Activated CD8-positive, alpha-beta T cell treated with anti-CD3 and anti-CD28 coated beads for 36 hours (primary cell): ENCODE data around the gene E2F4. TPM values are rescaled to one million over a fixed set of nuclear protein-coding genes. Genes with fewer than 3 reads are reported as not detected.

ENCODE experiments used
- ATAC-seq: fragments of 200-7000 bp; cut with Tn5 transposase; one replicate; pipeline ENCODE4 v1.10.0; 2021; ENCODE audit warnings: mild to moderate bottlenecking, moderate library complexity
- CTCF ChIA-PET: fragments of 350-600 bp; sonication (Branson Sonifier 250); formaldehyde crosslinking; loops from one replicate; lab custom pipeline; 2021; ENCODE audit warnings: antibody characterized with exemption; lab: Charles Lee
- POLR2A ChIA-PET: fragments of 350-600 bp; sonication (Branson Sonifier 250); formaldehyde crosslinking; loops from one replicate; lab custom pipeline; 2021; ENCODE audit warnings: antibody characterized with exemption; lab: Charles Lee
- DNase-seq: peaks from one replicate; pipeline ENCODE4 v3.0.0-alpha.2; 2020
- H3K27ac Mint-ChIP-seq: one replicate; pipeline ENCODE4 v1.8.0; 2021; ENCODE audit warnings: mild to moderate bottlenecking, mixed read lengths
- H3K27me3 Mint-ChIP-seq: one replicate; pipeline ENCODE4 v1.8.0; 2021; ENCODE audit warnings: mixed read lengths
- H3K36me3 Mint-ChIP-seq: one replicate; pipeline ENCODE4 v1.8.0; 2021; ENCODE audit warnings: low read depth, mixed read lengths
- H3K4me1 Mint-ChIP-seq: one replicate; pipeline ENCODE4 v1.8.0; 2021; ENCODE audit warnings: low read depth, mixed read lengths
- H3K4me3 Mint-ChIP-seq: one replicate; pipeline ENCODE4 v1.8.0; 2021; ENCODE audit warnings: mild to moderate bottlenecking, moderate library complexity, mixed read lengths
- H3K9me3 Mint-ChIP-seq: one replicate; pipeline ENCODE4 v1.8.0; 2021; ENCODE audit warnings: mixed read lengths
- intact Hi-C: fragments of 100-400 bp; cut with micrococcal nuclease; formaldehyde crosslinking; loops from one replicate; pipeline ENCODE4 v1.10.0; 2022
- total RNA-seq, 2 experiments: library from RNA; stranded (reverse); gene quantifications; one replicate each; pipeline ENCODE4 v1.2.3, GENCODE V29; 2021
- TF ChIP-seq, protein P1 (sequence below): fragments of 200-600 bp; IDR thresholded peaks from one replicate; pipeline ENCODE4 v1.8.0; 2022; ENCODE audit warnings: antibody characterized with exemption, mild to moderate bottlenecking

Gene E2F4
- total RNA-seq, 2 experiments from 2014 or later: 104 to 105 TPM

- no peak for ATAC-seq
- ChIA-PET POLR2A (interaction anchor here (0.6 to 1.5 kb wide), 6 partner anchors 9 to 246 kb away, joined by 3 to 5 read pairs (median 4); partner anchors contain the start of gene FHOD1), CTCF (interaction anchor here (1.0 to 1.8 kb wide), 2 partner anchors 14 to 69 kb away, joined by 3 to 5 read pairs; no protein-coding TSS in a partner anchor)
- TF ChIP-seq, protein P1, sequence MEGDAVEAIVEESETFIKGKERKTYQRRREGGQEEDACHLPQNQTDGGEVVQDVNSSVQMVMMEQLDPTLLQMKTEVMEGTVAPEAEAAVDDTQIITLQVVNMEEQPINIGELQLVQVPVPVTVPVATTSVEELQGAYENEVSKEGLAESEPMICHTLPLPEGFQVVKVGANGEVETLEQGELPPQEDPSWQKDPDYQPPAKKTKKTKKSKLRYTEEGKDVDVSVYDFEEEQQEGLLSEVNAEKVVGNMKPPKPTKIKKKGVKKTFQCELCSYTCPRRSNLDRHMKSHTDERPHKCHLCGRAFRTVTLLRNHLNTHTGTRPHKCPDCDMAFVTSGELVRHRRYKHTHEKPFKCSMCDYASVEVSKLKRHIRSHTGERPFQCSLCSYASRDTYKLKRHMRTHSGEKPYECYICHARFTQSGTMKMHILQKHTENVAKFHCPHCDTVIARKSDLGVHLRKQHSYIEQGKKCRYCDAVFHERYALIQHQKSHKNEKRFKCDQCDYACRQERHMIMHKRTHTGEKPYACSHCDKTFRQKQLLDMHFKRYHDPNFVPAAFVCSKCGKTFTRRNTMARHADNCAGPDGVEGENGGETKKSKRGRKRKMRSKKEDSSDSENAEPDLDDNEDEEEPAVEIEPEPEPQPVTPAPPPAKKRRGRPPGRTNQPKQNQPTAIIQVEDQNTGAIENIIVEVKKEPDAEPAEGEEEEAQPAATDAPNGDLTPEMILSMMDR: no peak
- DNase-seq: no peak
- H3K36me3 Mint-ChIP-seq: peaks cover 19% of the 10 kb centered on the region
- H3K4me1 Mint-ChIP-seq: peaks cover 35% of the 10 kb centered on the region
- H3K4me3 Mint-ChIP-seq: no peak overlapping the region
- no peaks in the 10 kb centered on the region for H3K27me3 Mint-ChIP-seq
- H3K27ac Mint-ChIP-seq: no peak overlapping the region
- H3K9me3 Mint-ChIP-seq: no peaks in the 10 kb centered on the region
- intact Hi-C loops: no loop called here
Observed at GRCh38 chr16:67223992-67224391, 32.0 kb downstream of the E2F4 start.

GRCh38 chr16:67226295-67226803, 34.4 kb downstream of the E2F4 start:
- peak; percentile 0 for ATAC-seq
- intact Hi-C loops: no loop called here

DNA sequence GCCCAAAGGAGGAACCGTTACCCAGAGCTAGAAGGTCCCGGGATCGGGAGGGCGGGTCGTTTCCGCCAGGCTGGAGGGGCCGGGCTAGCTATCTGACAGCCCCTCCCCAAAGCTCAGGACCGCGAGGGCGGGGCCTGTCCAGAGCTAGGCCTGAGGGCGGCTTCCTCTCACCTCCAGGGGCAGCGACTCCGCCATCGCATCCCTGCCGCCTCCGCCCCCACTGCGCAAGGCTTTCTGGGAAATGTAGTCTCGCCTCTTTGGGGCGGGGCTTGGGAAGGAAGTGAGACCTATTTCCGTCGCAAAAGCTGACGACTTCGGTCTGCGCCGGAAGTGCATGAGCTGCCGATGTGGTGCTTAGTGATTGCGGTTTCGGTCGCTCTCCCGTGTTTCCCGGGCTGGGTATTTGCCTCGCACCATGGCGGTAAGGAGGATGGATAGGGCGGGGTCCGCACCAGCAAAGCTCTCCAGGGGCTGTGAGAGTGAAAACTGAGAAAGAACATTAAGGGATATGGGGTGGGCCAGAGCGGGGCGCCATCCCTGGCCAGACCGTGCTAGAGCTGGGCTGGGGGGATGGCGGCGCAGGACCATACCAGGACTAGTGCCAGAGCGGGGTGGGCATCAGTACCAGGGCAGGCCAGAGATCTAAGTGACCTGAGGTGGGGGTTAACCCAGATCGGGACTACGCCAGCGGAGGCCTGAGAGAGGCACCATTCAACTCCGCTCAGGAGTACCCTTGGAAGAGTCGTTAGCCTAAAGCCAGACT, 35.0 kb downstream of the E2F4 start, which contains the start of gene TMEM208:
TMEM208 (plus strand) TSS at position 327 of the 763 bp plus-strand sequence; CDS start at position 416, 89 bp downstream.
- TF ChIP-seq, protein P1: no peak
- DNase-seq (peak; percentile 99), ATAC-seq (peak; percentile 97)
- H3K27me3 Mint-ChIP-seq: no peaks in the 10 kb centered on the region
- peak within 1 kb of the TSS; percentile 100 for H3K27ac Mint-ChIP-seq
- ChIA-PET CTCF (interaction anchor here (0.7 to 2.5 kb wide), 20 partner anchors 9 to 649 kb away, joined by 3 to 13 read pairs (median 4); partner anchors contain the start of genes CTCF, E2F4, KCTD19 and LRRC36), POLR2A (interaction anchor here (0.8 to 12.3 kb wide), 13 partner anchors 9 to 50 kb away, joined by 3 to 123 read pairs (median 5); partner anchors contain the start of genes E2F4, FHOD1 and SLC9A5)
- H3K9me3 Mint-ChIP-seq: no peaks in the 10 kb centered on the region
- H3K4me3 Mint-ChIP-seq: peak within 1 kb of the TSS; percentile 100
- peaks cover 45% of the 10 kb centered on the region for H3K36me3 Mint-ChIP-seq
- peaks cover 38% of the 10 kb centered on the region for H3K4me1 Mint-ChIP-seq
- intact Hi-C loops: no loop called here

More at GRCh38 chr16:67226295-67226803, 34.4 kb downstream of the E2F4 start:
- H3K36me3 Mint-ChIP-seq: peaks cover 38% of the 10 kb centered on the region
- H3K4me1 Mint-ChIP-seq: peaks cover 38% of the 10 kb centered on the region
- ChIA-PET CTCF (interaction anchor here (0.7 to 2.5 kb wide), 19 partner anchors 9 to 650 kb away, joined by 3 to 13 read pairs (median 5); partner anchors contain the start of genes CTCF, E2F4, KCTD19 and LRRC36), POLR2A (interaction anchor here (0.8 to 12.3 kb wide), 11 partner anchors 8 to 41 kb away, joined by 3 to 123 read pairs (median 5); partner anchors contain the start of genes FHOD1 and SLC9A5)
- TF ChIP-seq, protein P1: no peak
- H3K27ac Mint-ChIP-seq: peak overlapping the region; percentile 75
- H3K27me3 Mint-ChIP-seq: no peaks in the 10 kb centered on the region
- DNase-seq: no peak
- peak overlapping the region; percentile 100 for H3K4me3 Mint-ChIP-seq
- H3K9me3 Mint-ChIP-seq: no peaks in the 10 kb centered on the region

DNA sequence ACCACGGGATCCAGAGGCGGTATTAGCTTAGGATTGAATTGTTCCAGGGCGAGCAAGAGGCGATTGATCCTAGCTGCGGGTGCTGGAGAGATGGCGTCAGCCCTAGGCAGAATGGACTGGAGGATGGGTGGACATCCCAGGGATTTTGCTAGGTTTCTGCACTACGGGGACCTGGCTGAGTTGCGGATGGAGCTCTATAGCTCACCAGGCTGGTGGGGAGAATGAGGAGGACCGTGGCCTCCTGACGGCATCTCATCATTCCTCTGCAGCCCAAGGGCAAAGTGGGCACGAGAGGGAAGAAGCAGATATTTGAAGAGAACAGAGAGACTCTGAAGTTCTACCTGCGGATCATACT, 35.6 kb downstream of the E2F4 start:
- H3K4me1 Mint-ChIP-seq: peaks cover 38% of the 10 kb centered on the region
- DNase-seq: no peak
- ATAC-seq: no peak
- no peaks in the 10 kb centered on the region for H3K9me3 Mint-ChIP-seq
- intact Hi-C loops: no loop called here
- H3K27me3 Mint-ChIP-seq: no peaks in the 10 kb centered on the region
- TF ChIP-seq, protein P1: no peak
- peak overlapping the region; percentile 100 for H3K27ac Mint-ChIP-seq
- ChIA-PET CTCF (interaction anchor here (1.0 to 2.5 kb wide), 15 partner anchors 12 to 335 kb away, joined by 3 to 13 read pairs (median 5); partner anchors contain the start of genes CTCF, E2F4, KCTD19 and LRRC36), POLR2A (interaction anchor here (0.8 to 12.3 kb wide), 13 partner anchors 9 to 51 kb away, joined by 3 to 123 read pairs (median 5); partner anchors contain the start of genes E2F4, FHOD1 and SLC9A5)
- peaks cover 47% of the 10 kb centered on the region for H3K36me3 Mint-ChIP-seq
- H3K4me3 Mint-ChIP-seq: peak overlapping the region; percentile 100
